SK-N-SH treated with all-trans-retinoic acid at 6 μM for 48 hours (cell line): ENCODE measurements around the gene TEC.

Experiments used
- ATAC-seq: fragments of 200-7000 bp; cut with Tn5 transposase; 3 replicates; pipeline ENCODE4 v1.9.1; 2020; ENCODE audit warnings: mild to moderate bottlenecking, moderate library complexity
- CSDC2 ChIP-seq: fragments of 250-450 bp; sonication (Bioruptor Pico); IDR thresholded peaks from 2 replicates; pipeline ENCODE4 v1.5.0; 2020; ENCODE audit warnings: mild to moderate bottlenecking, moderate library complexity
- ESRRG ChIP-seq: fragments of 250-450 bp; sonication (Bioruptor Pico); IDR thresholded peaks from 2 replicates; pipeline ENCODE4 v1.6.1; 2021; ENCODE audit warnings: mild to moderate bottlenecking
- GLIS3 ChIP-seq: fragments of 250-450 bp; sonication (Bioruptor Pico); IDR thresholded peaks from 2 replicates; pipeline ENCODE4 v1.5.0; 2020; ENCODE audit warnings: mild to moderate bottlenecking, moderate library complexity
- ISL1 ChIP-seq: fragments of 250-450 bp; sonication (Bioruptor Pico); IDR thresholded peaks from 2 replicates; pipeline ENCODE4 v2.1.2; 2022; ENCODE audit warnings: mild to moderate bottlenecking, moderate library complexity
- OSR1 ChIP-seq: fragments of 250-450 bp; sonication (Bioruptor Pico); IDR thresholded peaks from 2 replicates; pipeline ENCODE4 v1.8.0; 2022; ENCODE audit warnings: moderate library complexity, mild to moderate bottlenecking, inconsistent platforms
- PPARA ChIP-seq: fragments of 250-450 bp; sonication (Bioruptor Pico); IDR thresholded peaks from 2 replicates; pipeline ENCODE4 v1.5.0; 2020; ENCODE audit warnings: mild to moderate bottlenecking, borderline replicate concordance
- RARB ChIP-seq: fragments of 250-450 bp; sonication (Bioruptor Pico); IDR thresholded peaks from 2 replicates; pipeline ENCODE4 v1.8.0; 2021; ENCODE audit warnings: mild to moderate bottlenecking, moderate library complexity
- SNAI2 ChIP-seq: fragments of 250-450 bp; sonication (Bioruptor Pico); IDR thresholded peaks from 2 replicates; pipeline ENCODE4 v1.5.0; 2020; ENCODE audit warnings: mild to moderate bottlenecking, moderate library complexity
- TOX ChIP-seq: fragments of 250-450 bp; sonication (Bioruptor Pico); IDR thresholded peaks from 2 replicates; pipeline ENCODE4 v1.8.0; 2021; ENCODE audit warnings: mild to moderate bottlenecking, moderate library complexity, borderline replicate concordance
- ZFP3 ChIP-seq: fragments of 250-450 bp; sonication (Bioruptor Pico); IDR thresholded peaks from 2 replicates; pipeline ENCODE4 v1.5.0; 2020; ENCODE audit warnings: mild to moderate bottlenecking, moderate library complexity
- ZFP30 ChIP-seq: fragments of 450-650 bp; formaldehyde crosslinking; IDR thresholded peaks from 2 replicates; pipeline ENCODE4 v1.5.0; 2022; ENCODE audit warnings: mild to moderate bottlenecking, moderate library complexity
- ZNF565 ChIP-seq: fragments of 450-650 bp; formaldehyde crosslinking; conservative IDR thresholded peaks from 2 replicates; pipeline ENCODE4 v1.5.0; 2020; ENCODE audit warnings: low read depth, mild to moderate bottlenecking, moderate library complexity
- ZNF70 ChIP-seq: fragments of 450-650 bp; formaldehyde crosslinking; IDR thresholded peaks from 2 replicates; pipeline ENCODE4 v1.5.0; 2020; ENCODE audit warnings: mild to moderate bottlenecking, moderate library complexity
- ZNF8 ChIP-seq: fragments of 450-650 bp; formaldehyde crosslinking; IDR thresholded peaks from 2 replicates; pipeline ENCODE4 v1.5.0; 2020; ENCODE audit warnings: mild to moderate bottlenecking, moderate library complexity
- TF ChIP-seq, protein P1 (sequence below): fragments of 250-450 bp; sonication (Bioruptor Pico); IDR thresholded peaks from 2 replicates; pipeline ENCODE4 v1.5.0; 2020; ENCODE audit warnings: mild to moderate bottlenecking, moderate library complexity
- TF ChIP-seq, protein P2 (sequence below): fragments of 250-450 bp; sonication (Bioruptor Pico); IDR thresholded peaks from 2 replicates; pipeline ENCODE4 v1.5.1; 2020; ENCODE audit warnings: low read depth, mild to moderate bottlenecking, moderate library complexity
- TF ChIP-seq, protein P3 (sequence below): fragments of 250-450 bp; sonication (Bioruptor Pico); IDR thresholded peaks from 2 replicates; pipeline ENCODE4 v1.8.0; 2021; ENCODE audit warnings: low read depth, mild to moderate bottlenecking, moderate library complexity, borderline replicate concordance
- TF ChIP-seq, protein P4 (sequence below): fragments of 250-450 bp; sonication (Bioruptor Pico); IDR thresholded peaks from 2 replicates; pipeline ENCODE4 v1.5.1; 2021; ENCODE audit warnings: mild to moderate bottlenecking, moderate library complexity
- TF ChIP-seq, protein P5 (sequence below): fragments of 250-450 bp; sonication (Bioruptor Pico); IDR thresholded peaks from 2 replicates; pipeline ENCODE4 v1.8.0; 2020; ENCODE audit warnings: mild to moderate bottlenecking, moderate library complexity, borderline replicate concordance

Gene TEC

DNA sequence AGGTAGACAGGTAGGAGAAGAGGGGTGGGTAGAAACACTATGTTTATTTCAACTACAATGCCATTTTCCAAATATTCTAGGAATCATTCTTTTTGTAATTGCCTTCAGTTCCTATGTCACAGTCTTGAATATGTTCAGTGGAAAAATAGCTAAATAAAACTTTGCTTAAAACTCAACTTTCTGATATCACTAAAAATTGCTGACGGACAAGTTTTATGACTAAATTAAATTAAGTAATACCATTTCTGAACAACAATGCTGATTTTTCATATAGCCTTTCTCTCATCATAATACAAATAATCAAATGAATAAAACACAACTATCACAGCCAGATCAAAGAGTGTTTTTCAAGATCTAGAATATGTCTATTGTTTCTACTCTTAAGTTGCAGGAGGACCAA lies 53.1 kb downstream of the TEC start (continued):
- TF ChIP-seq, protein P1, sequence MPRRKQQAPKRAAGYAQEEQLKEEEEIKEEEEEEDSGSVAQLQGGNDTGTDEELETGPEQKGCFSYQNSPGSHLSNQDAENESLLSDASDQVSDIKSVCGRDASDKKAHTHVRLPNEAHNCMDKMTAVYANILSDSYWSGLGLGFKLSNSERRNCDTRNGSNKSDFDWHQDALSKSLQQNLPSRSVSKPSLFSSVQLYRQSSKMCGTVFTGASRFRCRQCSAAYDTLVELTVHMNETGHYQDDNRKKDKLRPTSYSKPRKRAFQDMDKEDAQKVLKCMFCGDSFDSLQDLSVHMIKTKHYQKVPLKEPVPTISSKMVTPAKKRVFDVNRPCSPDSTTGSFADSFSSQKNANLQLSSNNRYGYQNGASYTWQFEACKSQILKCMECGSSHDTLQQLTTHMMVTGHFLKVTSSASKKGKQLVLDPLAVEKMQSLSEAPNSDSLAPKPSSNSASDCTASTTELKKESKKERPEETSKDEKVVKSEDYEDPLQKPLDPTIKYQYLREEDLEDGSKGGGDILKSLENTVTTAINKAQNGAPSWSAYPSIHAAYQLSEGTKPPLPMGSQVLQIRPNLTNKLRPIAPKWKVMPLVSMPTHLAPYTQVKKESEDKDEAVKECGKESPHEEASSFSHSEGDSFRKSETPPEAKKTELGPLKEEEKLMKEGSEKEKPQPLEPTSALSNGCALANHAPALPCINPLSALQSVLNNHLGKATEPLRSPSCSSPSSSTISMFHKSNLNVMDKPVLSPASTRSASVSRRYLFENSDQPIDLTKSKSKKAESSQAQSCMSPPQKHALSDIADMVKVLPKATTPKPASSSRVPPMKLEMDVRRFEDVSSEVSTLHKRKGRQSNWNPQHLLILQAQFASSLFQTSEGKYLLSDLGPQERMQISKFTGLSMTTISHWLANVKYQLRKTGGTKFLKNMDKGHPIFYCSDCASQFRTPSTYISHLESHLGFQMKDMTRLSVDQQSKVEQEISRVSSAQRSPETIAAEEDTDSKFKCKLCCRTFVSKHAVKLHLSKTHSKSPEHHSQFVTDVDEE, result no peak
- TF ChIP-seq TOX (CRISPR knock-in tag) (no peak), ZFP3 (no peak), SNAI2 (CRISPR knock-in tag) (no peak), CSDC2 (CRISPR knock-in tag) (no peak), PPARA (CRISPR knock-in tag) (no peak), RARB (no peak), GLIS3 (CRISPR knock-in tag) (no peak), ZNF565 (CRISPR knock-in tag) (no peak), OSR1 (CRISPR knock-in tag) (no peak), ESRRG (CRISPR knock-in tag) (no peak), ZNF8 (CRISPR knock-in tag) (no peak)
- TF ChIP-seq, protein P2, sequence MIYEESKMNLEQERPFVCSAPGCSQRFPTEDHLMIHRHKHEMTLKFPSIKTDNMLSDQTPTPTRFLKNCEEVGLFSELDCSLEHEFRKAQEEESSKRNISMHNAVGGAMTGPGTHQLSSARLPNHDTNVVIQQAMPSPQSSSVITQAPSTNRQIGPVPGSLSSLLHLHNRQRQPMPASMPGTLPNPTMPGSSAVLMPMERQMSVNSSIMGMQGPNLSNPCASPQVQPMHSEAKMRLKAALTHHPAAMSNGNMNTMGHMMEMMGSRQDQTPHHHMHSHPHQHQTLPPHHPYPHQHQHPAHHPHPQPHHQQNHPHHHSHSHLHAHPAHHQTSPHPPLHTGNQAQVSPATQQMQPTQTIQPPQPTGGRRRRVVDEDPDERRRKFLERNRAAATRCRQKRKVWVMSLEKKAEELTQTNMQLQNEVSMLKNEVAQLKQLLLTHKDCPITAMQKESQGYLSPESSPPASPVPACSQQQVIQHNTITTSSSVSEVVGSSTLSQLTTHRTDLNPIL (CRISPR knock-in tag), result no peak
- TF ChIP-seq, protein P3, sequence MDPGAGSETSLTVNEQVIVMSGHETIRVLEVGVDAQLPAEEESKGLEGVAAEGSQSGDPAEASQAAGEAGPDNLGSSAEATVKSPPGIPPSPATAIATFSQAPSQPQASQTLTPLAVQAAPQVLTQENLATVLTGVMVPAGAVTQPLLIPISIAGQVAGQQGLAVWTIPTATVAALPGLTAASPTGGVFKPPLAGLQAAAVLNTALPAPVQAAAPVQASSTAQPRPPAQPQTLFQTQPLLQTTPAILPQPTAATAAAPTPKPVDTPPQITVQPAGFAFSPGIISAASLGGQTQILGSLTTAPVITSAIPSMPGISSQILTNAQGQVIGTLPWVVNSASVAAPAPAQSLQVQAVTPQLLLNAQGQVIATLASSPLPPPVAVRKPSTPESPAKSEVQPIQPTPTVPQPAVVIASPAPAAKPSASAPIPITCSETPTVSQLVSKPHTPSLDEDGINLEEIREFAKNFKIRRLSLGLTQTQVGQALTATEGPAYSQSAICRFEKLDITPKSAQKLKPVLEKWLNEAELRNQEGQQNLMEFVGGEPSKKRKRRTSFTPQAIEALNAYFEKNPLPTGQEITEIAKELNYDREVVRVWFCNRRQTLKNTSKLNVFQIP (CRISPR knock-in tag), result no peak

DNA sequence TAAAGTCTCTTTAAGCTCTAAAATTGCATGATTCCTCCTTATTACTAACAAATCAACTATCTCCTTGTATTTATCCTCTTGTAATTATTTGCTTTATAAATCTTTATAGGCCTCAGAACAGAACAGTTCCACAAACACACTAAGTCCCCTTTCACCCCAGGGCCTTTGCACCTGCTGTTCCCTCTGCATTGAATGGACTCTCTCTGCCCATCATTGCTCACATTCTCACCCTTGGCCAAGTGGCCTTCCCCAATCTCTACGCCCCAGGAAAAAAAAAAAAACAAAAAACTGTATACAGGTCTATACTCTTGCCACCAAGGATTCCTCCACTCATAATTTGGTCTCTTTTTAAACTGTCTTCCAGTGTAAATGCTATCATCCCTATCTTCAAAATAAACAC lies 53.7 kb downstream of the TEC start:
- TF ChIP-seq PPARA (CRISPR knock-in tag) (no peak), ZNF70 (no peak), SNAI2 (CRISPR knock-in tag) (no peak), ISL1 (no peak), ZFP3 (no peak), ZNF565 (CRISPR knock-in tag) (no peak), TOX (CRISPR knock-in tag) (no peak), OSR1 (CRISPR knock-in tag) (no peak), RARB (no peak), ESRRG (CRISPR knock-in tag) (no peak), CSDC2 (CRISPR knock-in tag) (no peak), ZFP30 (no peak)
- TF ChIP-seq, protein P1, result no peak
- TF ChIP-seq, protein P4, sequence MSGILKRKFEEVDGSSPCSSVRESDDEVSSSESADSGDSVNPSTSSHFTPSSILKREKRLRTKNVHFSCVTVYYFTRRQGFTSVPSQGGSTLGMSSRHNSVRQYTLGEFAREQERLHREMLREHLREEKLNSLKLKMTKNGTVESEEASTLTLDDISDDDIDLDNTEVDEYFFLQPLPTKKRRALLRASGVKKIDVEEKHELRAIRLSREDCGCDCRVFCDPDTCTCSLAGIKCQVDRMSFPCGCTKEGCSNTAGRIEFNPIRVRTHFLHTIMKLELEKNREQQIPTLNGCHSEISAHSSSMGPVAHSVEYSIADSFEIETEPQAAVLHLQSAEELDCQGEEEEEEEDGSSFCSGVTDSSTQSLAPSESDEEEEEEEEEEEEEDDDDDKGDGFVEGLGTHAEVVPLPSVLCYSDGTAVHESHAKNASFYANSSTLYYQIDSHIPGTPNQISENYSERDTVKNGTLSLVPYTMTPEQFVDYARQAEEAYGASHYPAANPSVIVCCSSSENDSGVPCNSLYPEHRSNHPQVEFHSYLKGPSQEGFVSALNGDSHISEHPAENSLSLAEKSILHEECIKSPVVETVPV (CRISPR knock-in tag), result no peak
- TF ChIP-seq, protein P2 (CRISPR knock-in tag), result no peak
- TF ChIP-seq, protein P3 (CRISPR knock-in tag), result no peak
- TF ChIP-seq, protein P5, sequence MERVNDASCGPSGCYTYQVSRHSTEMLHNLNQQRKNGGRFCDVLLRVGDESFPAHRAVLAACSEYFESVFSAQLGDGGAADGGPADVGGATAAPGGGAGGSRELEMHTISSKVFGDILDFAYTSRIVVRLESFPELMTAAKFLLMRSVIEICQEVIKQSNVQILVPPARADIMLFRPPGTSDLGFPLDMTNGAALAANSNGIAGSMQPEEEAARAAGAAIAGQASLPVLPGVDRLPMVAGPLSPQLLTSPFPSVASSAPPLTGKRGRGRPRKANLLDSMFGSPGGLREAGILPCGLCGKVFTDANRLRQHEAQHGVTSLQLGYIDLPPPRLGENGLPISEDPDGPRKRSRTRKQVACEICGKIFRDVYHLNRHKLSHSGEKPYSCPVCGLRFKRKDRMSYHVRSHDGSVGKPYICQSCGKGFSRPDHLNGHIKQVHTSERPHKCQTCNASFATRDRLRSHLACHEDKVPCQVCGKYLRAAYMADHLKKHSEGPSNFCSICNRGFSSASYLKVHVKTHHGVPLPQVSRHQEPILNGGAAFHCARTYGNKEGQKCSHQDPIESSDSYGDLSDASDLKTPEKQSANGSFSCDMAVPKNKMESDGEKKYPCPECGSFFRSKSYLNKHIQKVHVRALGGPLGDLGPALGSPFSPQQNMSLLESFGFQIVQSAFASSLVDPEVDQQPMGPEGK (CRISPR knock-in tag), result no peak
- no peak for ATAC-seq
